Colonic mucosa (tissue), 4 donors: Measurements from ENCODE around the gene STAB1. TPM values are rescaled to one million over a fixed set of nuclear protein-coding genes. Genes with fewer than 3 reads are reported as not detected.

ENCODE experiments used
- DNase-seq: peaks from one replicate; pipeline ENCODE4 v3.0.0-alpha.2; 2020
- H3K27ac ChIP-seq: fragments of 200-600 bp; one replicate; pipeline ENCODE4 v1.8.0; 2021
- H3K27me3 ChIP-seq: fragments of 200-600 bp; one replicate; pipeline ENCODE4 v1.8.0; 2021
- H3K36me3 ChIP-seq: fragments of 200-600 bp; one replicate; pipeline ENCODE4 v1.8.0; 2021
- H3K4me1 ChIP-seq: fragments of 200-600 bp; one replicate; pipeline ENCODE4 v1.8.0; 2021; ENCODE audit warnings: mild to moderate bottlenecking
- H3K4me3 ChIP-seq: fragments of 200-600 bp; one replicate; pipeline ENCODE4 v1.8.0; 2021
- H3K9ac ChIP-seq, 2 donors: one replicate each; pipeline ENCODE4 v1.7.0; 2013; ENCODE audit warnings: control low read depth in 2 of 2, low read depth in 2 of 2, low read length in 2 of 2
- H3K9me3 ChIP-seq: fragments of 200-600 bp; one replicate; pipeline ENCODE4 v1.8.0; 2021
- intact Hi-C: fragments of 100-400 bp; cut with DNase I; formaldehyde crosslinking; loops from one replicate; pipeline ENCODE4 v1.14.1; 2022
- total RNA-seq, 2 donors: library from RNA; stranded (reverse); fragmentation: NEBNext Ultra II Directional in 1 of 2; extraction: Animal tissue kit (Norgen Biotek cat#: 25700) in 1 of 2; gene quantifications; one replicate each; pipeline ENCODE4 v1.2.1, GENCODE V29; 2021
- TF ChIP-seq, protein P1 (sequence below): fragments of 200-600 bp; IDR thresholded peaks from one replicate; pipeline ENCODE4 v1.8.0; 2022; ENCODE audit warnings: antibody characterized with exemption, mild to moderate bottlenecking
- donor health status: healthy.
- donor health status: DM: no; HTN: no; CAD: no.
- donor health status: DM: no; HTN: no; CAD: no.

STAB1 gene
- total RNA-seq, 2 donors from 2014 or later, result 41.1 to 46.5 TPM

DNA sequence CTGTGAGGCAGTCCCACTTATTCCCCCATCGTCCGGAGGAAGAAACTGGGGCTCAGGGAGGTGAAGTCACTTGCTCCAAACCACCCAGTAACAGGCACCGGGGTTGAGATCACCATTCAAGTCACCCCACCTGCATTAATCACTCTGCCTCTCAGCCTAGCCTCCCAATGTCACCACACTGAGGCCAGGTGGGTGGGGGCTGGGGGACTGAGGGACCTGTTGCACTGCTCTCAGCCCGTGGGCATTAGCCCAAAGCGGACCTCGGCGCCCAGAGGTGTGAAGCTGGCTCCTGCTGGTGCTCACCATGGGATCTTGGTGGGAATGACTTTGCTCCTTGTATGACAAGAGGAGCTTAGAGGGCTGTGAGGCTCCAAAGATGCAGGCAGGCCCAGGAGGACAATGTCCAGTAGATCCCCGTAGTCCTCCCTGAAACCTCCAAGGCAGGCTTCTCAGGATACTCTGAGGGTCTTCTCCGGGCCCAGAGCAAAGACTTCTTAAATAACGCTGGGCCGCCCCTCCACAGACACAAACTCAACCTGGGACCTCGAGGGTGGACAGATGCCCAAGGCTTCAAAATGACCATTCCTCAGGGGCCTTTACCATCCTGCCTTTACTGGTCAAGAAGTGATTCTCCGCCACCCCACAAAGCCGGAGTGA lies 36.9 kb downstream of the STAB1 start:
- H3K4me1 ChIP-seq, result peaks cover 9% of the 10 kb centered on the region
- H3K9me3 ChIP-seq, result no peaks in the 10 kb centered on the region
- H3K27ac ChIP-seq, result no peak overlapping the region
- peak overlapping the region; percentile 56 for H3K4me3 ChIP-seq
- H3K27me3 ChIP-seq, result no peaks in the 10 kb centered on the region
- TF ChIP-seq, protein P1, sequence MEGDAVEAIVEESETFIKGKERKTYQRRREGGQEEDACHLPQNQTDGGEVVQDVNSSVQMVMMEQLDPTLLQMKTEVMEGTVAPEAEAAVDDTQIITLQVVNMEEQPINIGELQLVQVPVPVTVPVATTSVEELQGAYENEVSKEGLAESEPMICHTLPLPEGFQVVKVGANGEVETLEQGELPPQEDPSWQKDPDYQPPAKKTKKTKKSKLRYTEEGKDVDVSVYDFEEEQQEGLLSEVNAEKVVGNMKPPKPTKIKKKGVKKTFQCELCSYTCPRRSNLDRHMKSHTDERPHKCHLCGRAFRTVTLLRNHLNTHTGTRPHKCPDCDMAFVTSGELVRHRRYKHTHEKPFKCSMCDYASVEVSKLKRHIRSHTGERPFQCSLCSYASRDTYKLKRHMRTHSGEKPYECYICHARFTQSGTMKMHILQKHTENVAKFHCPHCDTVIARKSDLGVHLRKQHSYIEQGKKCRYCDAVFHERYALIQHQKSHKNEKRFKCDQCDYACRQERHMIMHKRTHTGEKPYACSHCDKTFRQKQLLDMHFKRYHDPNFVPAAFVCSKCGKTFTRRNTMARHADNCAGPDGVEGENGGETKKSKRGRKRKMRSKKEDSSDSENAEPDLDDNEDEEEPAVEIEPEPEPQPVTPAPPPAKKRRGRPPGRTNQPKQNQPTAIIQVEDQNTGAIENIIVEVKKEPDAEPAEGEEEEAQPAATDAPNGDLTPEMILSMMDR, result no peak
- H3K36me3 ChIP-seq, result no peaks in the 10 kb centered on the region
- no peak for DNase-seq
- intact Hi-C loops, result no loop called here
- H3K9ac ChIP-seq, result no peak overlapping the region

DNA sequence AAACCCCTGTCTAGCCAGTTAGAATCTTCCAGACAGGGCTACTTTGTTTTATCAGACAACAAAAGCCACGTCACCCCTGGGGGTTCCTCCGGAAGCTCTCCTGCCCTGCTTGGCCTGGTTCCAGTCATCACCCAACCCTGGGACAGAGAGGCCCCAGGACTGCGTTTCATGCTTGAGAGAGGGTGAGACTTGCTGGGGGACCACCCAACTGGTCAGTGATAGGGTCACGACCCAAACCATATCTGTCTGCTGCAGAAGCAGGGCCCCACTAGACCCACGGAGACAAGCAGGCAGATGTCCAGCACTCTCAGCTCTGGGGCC lies 37.3 kb downstream of the STAB1 start:
- peak overlapping the region; percentile 52 to 58 for H3K9ac ChIP-seq
- no peaks in the 10 kb centered on the region for H3K27me3 ChIP-seq
- H3K9me3 ChIP-seq, result no peaks in the 10 kb centered on the region
- intact Hi-C loops, result no loop called here
- no peak overlapping the region for H3K27ac ChIP-seq
- no peaks in the 10 kb centered on the region for H3K36me3 ChIP-seq
- H3K4me3 ChIP-seq, result peak overlapping the region; percentile 56
- TF ChIP-seq, protein P1, result no peak
- H3K4me1 ChIP-seq, result peaks cover 13% of the 10 kb centered on the region
- DNase-seq, result no peak

DNA sequence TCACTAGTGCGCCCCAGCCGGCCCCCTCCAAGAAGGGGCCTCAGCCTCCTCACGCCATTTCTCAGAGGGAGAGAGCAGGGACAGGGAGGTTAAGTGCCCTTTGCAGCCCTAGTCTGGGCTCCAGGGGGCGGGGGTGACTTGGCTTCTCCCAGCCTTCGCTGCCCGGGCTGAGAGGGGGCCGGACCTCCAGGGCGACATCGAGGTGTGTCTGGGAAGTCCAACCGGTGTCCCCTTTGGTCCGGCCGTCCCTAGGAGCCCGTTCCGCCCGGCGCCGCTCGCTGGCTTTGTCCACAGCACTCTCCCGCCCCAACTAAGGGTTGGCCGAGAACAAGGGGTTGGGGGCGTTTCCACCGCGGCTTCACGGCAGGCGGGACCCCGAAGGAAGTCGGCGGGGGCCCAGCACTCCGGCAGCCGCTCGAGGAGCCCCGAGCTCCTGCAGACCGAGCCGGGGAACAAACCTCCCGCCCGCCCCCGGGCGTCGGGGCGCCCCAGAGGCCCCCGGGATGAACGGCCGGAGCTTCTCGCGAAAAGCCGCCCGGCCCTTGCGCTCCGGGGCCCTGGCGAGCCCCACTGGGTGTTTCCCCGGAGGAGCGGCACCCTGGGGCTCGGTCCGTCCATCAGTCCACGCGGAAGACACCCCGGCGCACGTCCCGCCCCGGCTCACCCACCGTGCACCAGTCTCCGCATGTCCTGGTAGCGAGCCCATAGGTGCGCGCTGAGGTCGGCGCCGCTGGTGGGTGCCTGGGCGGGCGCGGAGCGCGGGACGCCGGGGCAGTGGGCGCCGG lies 37.9 kb downstream of the STAB1 start:
- intact Hi-C loops, result no loop called here
- Histone ChIP-seq H3K27me3 (no peaks in the 10 kb centered on the region), H3K9me3 (no peaks in the 10 kb centered on the region), H3K4me3 (peak overlapping the region; percentile 56), H3K4me1 (peaks cover 17% of the 10 kb centered on the region), H3K36me3 (no peaks in the 10 kb centered on the region), H3K9ac (peak overlapping the region; percentile 52 to 58), H3K27ac (no peak overlapping the region)
- TF ChIP-seq, protein P1, result no peak
- peak; percentile 28 for DNase-seq

DNA sequence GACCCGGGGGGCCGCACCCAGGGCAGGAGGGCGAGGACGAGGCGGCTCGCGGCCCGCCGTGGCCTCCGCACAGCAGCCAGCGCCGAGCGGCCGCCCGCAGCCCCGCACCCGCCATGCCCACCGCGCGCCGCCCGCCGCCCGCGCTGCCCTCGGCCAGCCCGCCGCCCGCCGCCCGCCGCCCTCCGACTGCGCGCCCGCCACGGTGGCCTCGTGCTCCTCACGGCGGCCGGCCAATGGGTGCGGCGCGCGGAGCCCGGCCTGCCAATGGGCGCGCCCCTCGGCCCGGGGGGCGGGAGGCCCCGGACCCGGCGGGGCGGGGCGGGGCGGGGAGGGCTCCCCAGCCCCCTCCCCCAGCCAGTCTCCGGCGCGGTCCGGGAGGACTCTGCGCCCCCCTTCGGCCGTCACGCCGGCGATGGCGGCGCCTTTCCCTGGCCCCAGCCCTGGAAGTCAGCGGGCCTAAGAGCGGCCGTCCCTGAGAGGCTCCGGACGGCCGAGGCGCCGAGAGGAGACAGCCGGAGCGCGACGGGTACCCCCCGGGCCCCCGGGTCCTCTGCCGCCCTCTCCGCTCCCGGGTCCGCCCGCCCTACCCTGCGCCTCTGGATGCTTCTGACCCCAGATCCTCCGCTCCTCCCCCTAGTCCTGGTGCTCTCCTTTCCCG lies 38.6 kb downstream of the STAB1 start, which contains the start of gene NT5DC2:
TSS of gene NT5DC2 (minus strand) at position 235 of the 658 bp plus-strand sequence. CDS start at position 115, 120 bp downstream.
- peak within 1 kb of the TSS; percentile 17 for H3K27ac ChIP-seq
- no peaks in the 10 kb centered on the region for H3K36me3 ChIP-seq
- H3K9me3 ChIP-seq, result no peaks in the 10 kb centered on the region
- peak within 1 kb of the TSS; percentile 56 for H3K4me3 ChIP-seq
- intact Hi-C loops, result no loop called here
- H3K9ac ChIP-seq, result peak within 1 kb of the TSS; percentile 52 to 67
- TF ChIP-seq, protein P1, result no peak
- peak; percentile 66 for DNase-seq
- H3K4me1 ChIP-seq, result peaks cover 17% of the 10 kb centered on the region
- no peaks in the 10 kb centered on the region for H3K27me3 ChIP-seq

DNA sequence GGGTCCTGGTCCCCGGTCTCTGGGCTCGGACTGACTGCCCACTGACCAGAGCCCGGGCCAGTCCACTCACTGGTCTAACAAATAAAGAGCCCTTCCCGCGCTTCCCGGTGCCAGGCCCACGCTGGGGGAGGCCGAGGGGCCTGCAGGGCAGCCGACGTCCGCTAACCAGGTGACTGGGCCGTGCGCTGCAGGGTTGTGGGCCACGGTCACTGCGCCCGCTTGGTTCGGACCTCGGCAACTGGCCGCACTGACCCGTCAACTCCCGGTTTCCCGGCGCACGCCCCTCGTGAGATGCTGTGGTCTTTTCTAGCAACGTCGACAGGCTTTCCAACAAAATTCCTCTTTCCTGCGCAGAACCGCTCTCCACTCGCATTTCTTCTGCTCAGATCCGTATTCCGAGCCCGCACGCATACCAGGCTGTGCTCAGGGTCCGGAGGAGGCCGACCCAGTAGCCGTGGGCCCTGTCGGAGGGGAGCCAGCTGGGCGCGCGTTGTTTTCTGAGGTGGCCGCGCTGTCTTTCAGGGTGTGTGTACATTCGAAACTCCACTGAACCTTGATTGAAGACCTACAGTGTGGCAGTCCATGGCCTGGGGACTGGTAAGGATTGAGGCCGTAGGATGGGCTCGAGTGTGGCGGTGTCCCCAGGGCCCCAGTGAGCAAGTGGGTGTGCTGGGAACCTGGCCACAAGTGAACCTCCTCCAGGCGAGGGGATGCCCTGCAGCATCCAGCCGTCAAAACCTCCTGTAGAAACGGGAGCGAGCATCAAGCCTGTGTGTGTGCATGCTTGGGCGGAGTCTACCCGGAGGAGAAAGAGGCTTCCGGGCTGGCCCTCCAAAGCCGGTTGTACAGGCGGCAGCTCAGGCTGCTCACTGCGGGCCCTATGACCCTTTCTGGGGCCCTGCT lies 39.4 kb downstream of the STAB1 start:
- no peaks in the 10 kb centered on the region for H3K27me3 ChIP-seq
- TF ChIP-seq, protein P1, result no peak
- H3K4me1 ChIP-seq, result peaks cover 17% of the 10 kb centered on the region
- H3K9me3 ChIP-seq, result no peaks in the 10 kb centered on the region
- peak overlapping the region in 1 of 2 donors; percentile 67 for H3K9ac ChIP-seq
- peak overlapping the region; percentile 17 for H3K27ac ChIP-seq
- no peaks in the 10 kb centered on the region for H3K36me3 ChIP-seq
- peak overlapping the region; percentile 53 for H3K4me3 ChIP-seq
- intact Hi-C loops, result no loop called here
- DNase-seq, result peak; percentile 28
